HepG2 (cell line): ENCODE measurements around the gene KIAA1958.

ENCODE experiments used
- KLF6 ChIP-seq: IDR thresholded peaks from 2 replicates; pipeline ENCODE4 v1.8.0; 2016; ENCODE audit warnings: missing biosample characterization, missing genetic modification reagents
- NFATC3 ChIP-seq: sonication (generic); formaldehyde crosslinking; IDR thresholded peaks from 2 replicates; pipeline ENCODE4 v1.5.1; 2020; ENCODE audit warnings: mild to moderate bottlenecking, missing genetic modification reagents
- RAD21 ChIP-seq: fragments of 450-650 bp; formaldehyde crosslinking; IDR thresholded peaks from 2 replicates; pipeline ENCODE4 v1.5.0; 2020; ENCODE audit warnings: mild to moderate bottlenecking
- ZNF432 ChIP-seq: sonication (generic); formaldehyde crosslinking; IDR thresholded peaks from 2 replicates; pipeline ENCODE4 v1.5.0; 2020; ENCODE audit warnings: missing genetic modification reagents, mild to moderate bottlenecking, borderline replicate concordance
- ZNF530 ChIP-seq: sonication (generic); formaldehyde crosslinking; IDR thresholded peaks from 2 replicates; pipeline ENCODE4 v1.5.0; 2020; ENCODE audit warnings: low read depth, mild to moderate bottlenecking, missing genetic modification reagents

DNA sequence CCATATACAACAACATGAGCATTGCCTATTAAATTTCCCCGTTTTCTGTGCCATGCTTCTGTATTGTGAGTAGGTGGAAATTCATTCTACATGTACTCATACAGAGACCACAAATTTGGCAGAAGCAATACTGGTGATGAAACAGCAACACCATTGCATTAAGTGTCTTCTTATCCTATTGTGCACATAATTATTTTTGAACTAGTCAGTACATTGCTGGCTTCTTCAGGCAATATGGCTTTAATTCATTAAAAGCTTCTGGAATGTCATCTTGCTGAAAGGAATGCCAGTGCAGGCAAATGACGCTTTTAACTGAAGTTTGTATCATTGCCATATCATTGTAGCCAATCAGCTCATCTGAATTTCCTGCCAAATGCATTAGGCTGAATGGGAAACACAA, 82.6 kb downstream of the KIAA1958 start:
- TF ChIP-seq RAD21 (no peak), ZNF530 (CRISPR knock-in tag) (no peak), KLF6 (CRISPR knock-in tag) (no peak), NFATC3 (no peak), ZNF432 (CRISPR knock-in tag) (no peak)
